IMR-90 (cell line): Measurements from ENCODE around the gene ZNF621. TPM values are rescaled to one million over a fixed set of nuclear protein-coding genes. Genes with fewer than 3 reads are reported as not detected.
A peak's percentile ranks its signal among the peaks of the same experiment; 100 is the strongest.

Experiments used
- ATAC-seq: fragments of 200-7000 bp; cut with Tn5 transposase; 2 replicates; pipeline ENCODE4 v1.9.1; 2020; ENCODE audit warnings: low read depth, mild to moderate bottlenecking, moderate library complexity
- BruUV-seq: library from RNA; stranded (reverse); fragments of 400-500 nt; replicated peaks from 2 replicates; lab custom pipeline; 2021; lab: Mats Ljungman, UMichigan
- CTCF ChIA-PET: fragments of 300-600 bp; formaldehyde crosslinking; extraction: SDS; loops from one replicate; lab custom pipeline; 2021; ENCODE audit warnings: antibody characterized with exemption; lab: Yijun Ruan, JAX
- POLR2A ChIA-PET: fragments of 300-600 bp; sonication (Branson Sonifier 250); formaldehyde crosslinking; loops from one replicate; lab custom pipeline; 2022; ENCODE audit warnings: antibody characterized with exemption; ENCODE audit not compliant: unreplicated experiment; lab: Charles Lee
- DNase-seq: peaks from one replicate; pipeline ENCODE4 v3.0.0; 2013
- H2AFZ ChIP-seq: replicated peaks from 2 replicates; pipeline ENCODE3; 2013; ENCODE audit warnings: low read length, mild to moderate bottlenecking; ENCODE audit not compliant: poor library complexity
- H2AK5ac ChIP-seq: 2 replicates; pipeline ENCODE4 v1.6.1; 2013; ENCODE audit warnings: low read depth, low read length, inconsistent platforms
- H2AK9ac ChIP-seq: replicated peaks from 2 replicates; pipeline ENCODE3; 2013; ENCODE audit warnings: mild to moderate bottlenecking, low read depth, low read length, moderate library complexity; ENCODE audit not compliant: poor library complexity
- H2BK120ac ChIP-seq: 2 replicates; pipeline ENCODE4 v1.6.1; 2013; ENCODE audit warnings: low read depth, low read length, inconsistent platforms
- H2BK15ac ChIP-seq: 3 replicates; pipeline ENCODE4 v1.6.1; 2013; ENCODE audit warnings: low read depth, low read length, inconsistent platforms
- H2BK20ac ChIP-seq: 2 replicates; pipeline ENCODE4 v1.6.1; 2013; ENCODE audit warnings: low read depth, mild to moderate bottlenecking, inconsistent platforms, low read length, moderate library complexity
- H2BK5ac ChIP-seq: 2 replicates; pipeline ENCODE4 v1.6.1; 2013; ENCODE audit warnings: mild to moderate bottlenecking, low read depth, low read length, inconsistent platforms; ENCODE audit not compliant: poor library complexity, severe bottlenecking
- H3K14ac ChIP-seq: replicated peaks from 2 replicates; pipeline ENCODE4 v1.6.1; 2013; ENCODE audit warnings: low read depth, low read length, inconsistent platforms
- H3K18ac ChIP-seq: 2 replicates; pipeline ENCODE4 v1.6.1; 2013; ENCODE audit warnings: low read depth, low read length, control low read depth
- H3K23ac ChIP-seq: 2 replicates; pipeline ENCODE4 v1.6.1; 2013; ENCODE audit warnings: low read depth, low read length, inconsistent platforms
- H3K27ac ChIP-seq: 2 replicates; pipeline ENCODE4 v1.5.1; 2013; ENCODE audit warnings: mild to moderate bottlenecking, control low read depth, low read length; ENCODE audit not compliant: insufficient read depth
- H3K27me3 ChIP-seq: 2 replicates; pipeline ENCODE4 v1.6.1; 2013; ENCODE audit warnings: low read length; ENCODE audit not compliant: control insufficient read depth, insufficient read depth
- H3K36me3 ChIP-seq: 2 replicates; pipeline ENCODE4 v1.6.1; 2013; ENCODE audit warnings: low read length, mixed read lengths; ENCODE audit not compliant: control insufficient read depth, insufficient read depth
- H3K4ac ChIP-seq: 2 replicates; pipeline ENCODE4 v1.6.1; 2013; ENCODE audit warnings: low read depth, low read length, inconsistent platforms
- H3K4me1 ChIP-seq: 2 replicates; pipeline ENCODE4 v1.6.1; 2013; ENCODE audit warnings: low read length, mixed read lengths; ENCODE audit not compliant: control insufficient read depth, insufficient read depth
- H3K4me2 ChIP-seq: 2 replicates; pipeline ENCODE4 v1.6.1; 2013; ENCODE audit warnings: low read depth, mild to moderate bottlenecking, control low read depth, low read length, moderate library complexity
- H3K4me3 ChIP-seq: 2 replicates; pipeline ENCODE4 v1.5.1; 2013; ENCODE audit warnings: low read depth, mild to moderate bottlenecking, control low read depth, low read length, moderate library complexity; ENCODE audit not compliant: insufficient read depth
- H3K56ac ChIP-seq: 2 replicates; pipeline ENCODE4 v1.6.1; 2013; ENCODE audit warnings: low read length, inconsistent platforms; ENCODE audit not compliant: insufficient read depth; ENCODE audit errors: extremely low read depth
- H3K79me1 ChIP-seq, 2 experiments: 2 replicates each; pipeline ENCODE4 v1.6.1; 2013; ENCODE audit warnings: low read length in 2 of 2, inconsistent platforms in 1 of 2, low read depth in 1 of 2
- H3K9ac ChIP-seq: 2 replicates; pipeline ENCODE4 v1.6.1; 2013; ENCODE audit warnings: low read depth, low read length, control low read depth
- H3K9me1 ChIP-seq: 2 replicates; pipeline ENCODE4 v1.6.1; 2013; ENCODE audit warnings: low read length, inconsistent platforms; ENCODE audit not compliant: insufficient read depth
- H3K9me3 ChIP-seq: 2 replicates; pipeline ENCODE4 v1.6.1; 2013; ENCODE audit warnings: low read length; ENCODE audit not compliant: control insufficient read depth, insufficient read depth
- H4K20me1 ChIP-seq: 2 replicates; pipeline ENCODE4 v1.6.1; 2013; ENCODE audit warnings: low read length, inconsistent platforms; ENCODE audit not compliant: insufficient read depth
- H4K5ac ChIP-seq: 2 replicates; pipeline ENCODE4 v1.6.1; 2013; ENCODE audit warnings: mild to moderate bottlenecking, low read depth, low read length, control low read depth
- H4K8ac ChIP-seq, 2 experiments: 2 replicates each; pipeline ENCODE4 v1.6.1; 2013; ENCODE audit warnings: low read depth in 2 of 2, low read length in 2 of 2, control low read depth in 1 of 2, inconsistent platforms in 1 of 2
- H4K91ac ChIP-seq: 2 replicates; pipeline ENCODE4 v1.6.1; 2013; ENCODE audit warnings: low read depth, low read length, inconsistent platforms; ENCODE audit not compliant: insufficient read depth
- BHLHE40 ChIP-seq: fragments of 150-350 bp; IDR thresholded peaks from 2 replicates; pipeline ENCODE4 v1.6.1; 2016; ENCODE audit warnings: mild to moderate bottlenecking, low read depth, low read length
- CEBPB ChIP-seq: IDR thresholded peaks from 2 replicates; pipeline ENCODE4 v1.6.1; 2012; ENCODE audit warnings: low read depth, low read length, improper control_type of control experiment
- CHD1 ChIP-seq: IDR thresholded peaks from 2 replicates; pipeline ENCODE4 v1.6.1; 2012; ENCODE audit warnings: low read depth, low read length, improper control_type of control experiment
- CTCF ChIP-seq: conservative IDR thresholded peaks from 2 replicates; pipeline ENCODE4 v1.5.1; 2012; ENCODE audit warnings: mild to moderate bottlenecking, low read depth, low read length, improper control_type of control experiment
- FOS ChIP-seq: fragments of 150-350 bp; IDR thresholded peaks from 2 replicates; pipeline ENCODE4 v1.6.1; 2016; ENCODE audit warnings: low read depth, low read length
- MAFK ChIP-seq: IDR thresholded peaks from 2 replicates; pipeline ENCODE4 v1.6.1; 2012; ENCODE audit warnings: low read depth, low read length, improper control_type of control experiment
- MAZ ChIP-seq: IDR thresholded peaks from 2 replicates; pipeline ENCODE4 v1.6.1; 2012; ENCODE audit warnings: low read depth, mild to moderate bottlenecking, low read length, improper control_type of control experiment, moderate library complexity, borderline replicate concordance
- MXI1 ChIP-seq: IDR thresholded peaks from 2 replicates; pipeline ENCODE4 v1.6.1; 2012; ENCODE audit warnings: low read depth, mild to moderate bottlenecking, low read length, moderate library complexity, borderline replicate concordance
- RAD21 ChIP-seq: IDR thresholded peaks from 2 replicates; pipeline ENCODE4 v1.6.1; 2012; ENCODE audit warnings: low read length, improper control_type of control experiment
- RFX5 ChIP-seq: IDR thresholded peaks from 2 replicates; pipeline ENCODE4 v1.8.0; 2012; ENCODE audit warnings: low read depth, mild to moderate bottlenecking, low read length, moderate library complexity
- USF2 ChIP-seq: fragments of 150-350 bp; IDR thresholded peaks from 2 replicates; pipeline ENCODE4 v1.6.1; 2017; ENCODE audit warnings: mild to moderate bottlenecking, antibody characterized with exemption, low read length, low read depth
- WGBS, 2 experiments: methylation state at CpG; one replicate each; pipeline versions ENCODE4 v1.1.5 to v1.1.7; 2013; ENCODE audit warnings: missing lambda C conversion rate in 2 of 2; ENCODE audit not compliant: insufficient read length in 1 of 2; ENCODE audit errors: extremely low coverage in 2 of 2; 5-methylcytosine and 5-hydroxymethylcytosine counted together
- dilution Hi-C: fragments of 300-500 bp; cut with HindIII; formaldehyde crosslinking; loops from one replicate; pipeline ENCODE4 v1.14.3; 2018; ENCODE audit warnings: low sequenced_read_pairs; ENCODE audit not compliant: unreplicated experiment
- in situ Hi-C: fragments of 300-500 bp; cut with MboI; formaldehyde crosslinking; loops from 3 replicates; pipeline ENCODE4 v1.14.3; 2019; ENCODE audit warnings: low sequenced_read_pairs, inconsistent platforms, mixed read lengths
- intact Hi-C: fragments of 100-400 bp; cut with micrococcal nuclease; formaldehyde crosslinking; loops from 2 replicates; pipeline ENCODE4 v1.10.0; 2022
- polyA plus RNA-seq, 3 experiments: library from polyadenylated mRNA; depleted of rRNA; stranded (reverse); fragments of >200 nt; gene quantifications; 2 replicates each; pipeline ENCODE4 v1.2.3, GENCODE V29; 2012; ENCODE audit warnings: low replicate concordance in 1 of 3
- total RNA-seq: library from RNA; depleted of rRNA; stranded (reverse); fragments of >200 nt; gene quantifications from 2 replicates; pipeline ENCODE4 v1.2.3, GENCODE V29; 2012

Gene ZNF621
- total and polyA plus RNA-seq, 2 of the 4 experiments (the other 2 are of a cell fraction) = 7.3 to 8.3 TPM

- Histone ChIP-seq H3K18ac (no peak overlapping the region), H3K9ac (no peak overlapping the region), H4K5ac (no peak overlapping the region), H3K27ac (peak overlapping the region; percentile 21), H3K4ac (no peak overlapping the region), H3K23ac (no peak overlapping the region), H3K9me3 (no peaks in the 10 kb centered on the region), H4K91ac (no peak overlapping the region), H4K20me1 (no peaks in the 10 kb centered on the region), H3K14ac (no peak overlapping the region), H2BK15ac (no peak overlapping the region), H3K27me3 (no peaks in the 10 kb centered on the region), H2AFZ (peak overlapping the region; percentile 7), H3K4me2 (peak overlapping the region; percentile 8; the same call in 1 of the 2 replicates), H2BK120ac (peak overlapping the region; percentile 12; the same call in 1 of the 2 replicates), H2BK20ac (no peak overlapping the region), H3K4me3 (no peak overlapping the region), H2AK9ac (peak overlapping the region; percentile 7), H2BK5ac (peak overlapping the region; percentile 81), H3K56ac (no peak overlapping the region), H4K8ac (no peak overlapping the region), H2AK5ac (no peak overlapping the region; the same call in 1 of the 2 replicates), H3K9me1 (peaks cover 8% of the 10 kb centered on the region), H3K79me1 (no peaks in the 10 kb centered on the region), H3K4me1 (peaks cover 8% of the 10 kb centered on the region), H3K36me3 (no peaks in the 10 kb centered on the region)
- ChIA-PET CTCF (no interaction called here), POLR2A (no interaction called here)
- peak; percentile 99 for DNase-seq
- intact Hi-C loops (no loop called here), in situ Hi-C loops (no loop called here), dilution Hi-C loops (no loop called here)
- WGBS, 2 experiments = 67% methylated on average over 3 of the region's 5 CpGs; no CpG with 5 or more reads in 1 of the 2 experiments
- no TSS peak for BruUV-seq
- peak; percentile 77 for ATAC-seq
- TF ChIP-seq CTCF (no peak), MXI1 (peak; percentile 86), CHD1 (0 out of 2 replicates have a peak, but pooled peaks have one; percentile 61), BHLHE40 (peak; percentile 64), USF2 (peak; percentile 74), CEBPB (peak; percentile 89), MAZ (0 out of 2 replicates have a peak, but pooled peaks have one; percentile 15), RAD21 (no peak), MAFK (0 out of 2 replicates have a peak, but pooled peaks have one; percentile 11), RFX5 (no peak), FOS (peak; percentile 87)
These were observed 19.9 kb upstream of the ZNF621 start for GRCh38 chr3:40504636-40505430.
